Activated naive CD8-positive, alpha-beta T cell (primary cell): ENCODE data around the gene BMP7.

Experiments
- H3K27ac Mint-ChIP-seq: one replicate; pipeline ENCODE4 v1.8.0; 2021; ENCODE audit warnings: mixed read lengths
- H3K27me3 Mint-ChIP-seq: one replicate; pipeline ENCODE4 v1.8.0; 2021; ENCODE audit warnings: mixed read lengths
- H3K36me3 Mint-ChIP-seq: one replicate; pipeline ENCODE4 v1.8.0; 2021; ENCODE audit warnings: mixed read lengths
- H3K4me1 Mint-ChIP-seq: one replicate; pipeline ENCODE4 v1.8.0; 2021; ENCODE audit warnings: low read depth, mixed read lengths
- H3K4me3 Mint-ChIP-seq: one replicate; pipeline ENCODE4 v1.8.0; 2021; ENCODE audit warnings: mild to moderate bottlenecking, mixed read lengths
- H3K9me3 Mint-ChIP-seq: one replicate; pipeline ENCODE4 v1.8.0; 2021; ENCODE audit warnings: low read depth, mixed read lengths

BMP7 gene

DNA sequence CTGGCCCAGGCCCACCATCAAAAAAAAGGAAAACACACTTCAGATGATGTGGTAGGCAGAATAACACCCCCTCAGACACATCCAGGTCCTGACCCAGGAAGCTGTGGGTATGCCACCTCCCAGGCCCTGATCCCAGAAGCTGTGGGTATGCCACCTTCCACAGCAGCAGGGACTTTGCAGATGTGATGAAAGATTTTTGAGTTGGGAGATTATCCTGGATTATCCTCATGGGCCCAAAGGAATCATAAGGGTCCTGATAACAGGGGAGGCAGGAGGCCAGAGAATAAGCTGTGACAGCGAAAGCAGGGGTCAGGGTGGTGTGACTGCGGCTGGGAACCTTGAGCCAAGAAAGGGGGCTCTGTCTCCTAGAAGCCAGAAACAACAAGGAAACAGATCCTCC, 55.0 kb downstream of the BMP7 start:
- Mint-ChIP-seq H3K27me3 (peaks cover 7% of the 10 kb centered on the region), H3K4me1 (no peaks in the 10 kb centered on the region), H3K9me3 (no peaks in the 10 kb centered on the region), H3K27ac (no peak overlapping the region), H3K36me3 (no peaks in the 10 kb centered on the region), H3K4me3 (no peak overlapping the region)

DNA sequence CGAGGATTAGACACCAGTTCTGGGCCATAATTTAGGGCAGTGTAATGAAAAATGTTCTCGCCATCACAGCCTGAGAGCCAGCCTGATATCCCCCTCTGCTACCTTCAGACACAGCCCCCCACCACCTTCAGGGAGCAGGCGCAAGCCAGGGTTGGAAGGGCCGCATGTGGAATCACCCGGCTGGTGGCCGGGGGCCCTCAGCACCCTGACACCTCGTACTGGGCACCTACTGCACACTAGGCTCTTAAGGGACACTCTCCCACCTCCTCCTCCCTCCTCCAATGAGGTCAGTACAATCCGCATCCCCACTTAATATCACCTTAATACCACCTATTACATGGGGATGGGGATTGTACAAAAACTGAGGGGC, 55.5 kb downstream of the BMP7 start:
- Mint-ChIP-seq H3K36me3 (no peaks in the 10 kb centered on the region), H3K4me3 (no peak overlapping the region), H3K9me3 (no peaks in the 10 kb centered on the region), H3K27ac (no peak overlapping the region), H3K4me1 (no peaks in the 10 kb centered on the region), H3K27me3 (peaks cover 7% of the 10 kb centered on the region)

DNA sequence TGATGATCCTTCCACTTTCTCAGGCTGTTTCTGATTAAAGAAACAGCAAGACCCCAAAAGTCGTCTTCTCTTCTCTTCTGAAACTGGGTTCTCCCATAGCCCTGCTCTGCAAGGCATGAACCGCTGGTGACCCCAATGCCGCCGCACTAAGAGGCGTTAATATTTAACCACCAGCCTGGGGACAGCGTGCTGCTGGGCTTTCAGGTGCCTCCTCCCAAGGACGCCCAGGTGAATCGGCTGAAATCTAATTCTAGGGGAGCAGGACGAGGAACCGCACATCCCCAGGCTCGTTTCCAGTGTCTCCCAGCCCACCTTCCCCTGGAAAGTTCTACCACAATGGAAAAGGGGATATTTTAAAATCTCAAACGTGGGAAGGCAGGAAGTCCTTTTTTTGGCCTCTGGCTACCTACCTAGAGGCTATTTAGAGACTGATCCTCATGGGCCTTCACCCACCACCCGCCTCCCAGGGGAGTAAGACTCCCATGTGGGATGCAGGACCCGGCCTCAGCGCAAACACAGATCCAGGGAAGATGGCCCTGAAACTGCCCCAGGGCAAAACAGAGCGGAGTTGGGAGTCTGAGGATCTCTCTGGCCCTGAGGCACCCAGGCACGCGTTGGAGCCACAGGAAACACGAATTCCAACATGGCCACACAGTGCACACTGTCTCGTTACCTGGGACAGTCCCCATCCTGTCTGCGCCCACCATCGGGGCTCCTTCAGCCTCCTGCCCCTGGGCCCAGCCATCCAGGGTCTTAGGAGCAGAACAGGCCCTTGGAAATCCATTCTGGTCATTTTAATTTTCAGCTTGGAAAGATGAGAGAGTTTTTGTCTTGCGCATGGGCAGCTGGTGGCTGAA, 56.2 kb downstream of the BMP7 start:
- no peaks in the 10 kb centered on the region for H3K36me3 Mint-ChIP-seq
- peaks cover 7% of the 10 kb centered on the region for H3K27me3 Mint-ChIP-seq
- no peak overlapping the region for H3K4me3 Mint-ChIP-seq
- no peaks in the 10 kb centered on the region for H3K4me1 Mint-ChIP-seq
- H3K9me3 Mint-ChIP-seq, result no peaks in the 10 kb centered on the region
- no peak overlapping the region for H3K27ac Mint-ChIP-seq

DNA sequence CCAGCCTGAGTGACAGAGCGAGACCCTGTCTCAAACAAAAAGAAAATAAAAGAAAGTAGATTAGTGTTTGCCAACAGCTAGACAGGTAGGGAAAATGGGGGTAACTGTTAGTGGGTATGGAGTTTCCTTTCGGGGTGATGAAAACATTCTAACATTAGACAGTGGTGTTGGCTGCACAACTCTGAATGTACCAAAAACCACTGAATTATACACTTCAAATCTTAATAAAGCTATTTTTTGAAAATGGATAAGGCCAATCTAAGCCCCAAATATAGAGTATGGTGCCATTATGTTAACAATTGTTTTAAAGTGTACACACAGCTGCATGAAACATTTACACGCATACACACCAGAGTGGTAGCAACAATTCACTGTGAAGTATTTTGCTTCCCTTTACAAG, 57.0 kb downstream of the BMP7 start:
- Mint-ChIP-seq H3K27ac (no peak overlapping the region), H3K4me3 (no peak overlapping the region), H3K4me1 (no peaks in the 10 kb centered on the region), H3K9me3 (no peaks in the 10 kb centered on the region), H3K36me3 (no peaks in the 10 kb centered on the region), H3K27me3 (peaks cover 7% of the 10 kb centered on the region)

DNA sequence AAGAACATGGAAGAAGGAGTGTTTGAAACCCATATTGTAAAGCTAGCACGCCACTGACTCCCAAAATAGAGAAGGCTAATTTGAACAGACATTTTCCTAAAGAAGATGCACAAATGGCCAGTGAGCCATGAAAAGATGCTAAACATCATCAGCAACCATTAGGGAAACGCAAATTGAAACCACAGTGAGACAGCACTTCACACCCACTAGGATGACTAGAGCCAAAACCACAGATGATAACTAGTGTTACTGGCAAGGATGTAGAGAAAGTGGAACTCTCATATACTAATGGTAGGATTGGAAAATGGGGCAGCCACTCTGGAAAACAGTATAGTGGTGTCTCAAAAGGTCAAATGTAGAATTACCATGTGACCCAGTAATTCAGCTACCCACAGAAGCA, 58.2 kb downstream of the BMP7 start:
- no peaks in the 10 kb centered on the region for H3K4me1 Mint-ChIP-seq
- no peak overlapping the region for H3K27ac Mint-ChIP-seq
- peaks cover 7% of the 10 kb centered on the region for H3K27me3 Mint-ChIP-seq
- no peak overlapping the region for H3K4me3 Mint-ChIP-seq
- H3K9me3 Mint-ChIP-seq, result no peaks in the 10 kb centered on the region
- no peaks in the 10 kb centered on the region for H3K36me3 Mint-ChIP-seq

DNA sequence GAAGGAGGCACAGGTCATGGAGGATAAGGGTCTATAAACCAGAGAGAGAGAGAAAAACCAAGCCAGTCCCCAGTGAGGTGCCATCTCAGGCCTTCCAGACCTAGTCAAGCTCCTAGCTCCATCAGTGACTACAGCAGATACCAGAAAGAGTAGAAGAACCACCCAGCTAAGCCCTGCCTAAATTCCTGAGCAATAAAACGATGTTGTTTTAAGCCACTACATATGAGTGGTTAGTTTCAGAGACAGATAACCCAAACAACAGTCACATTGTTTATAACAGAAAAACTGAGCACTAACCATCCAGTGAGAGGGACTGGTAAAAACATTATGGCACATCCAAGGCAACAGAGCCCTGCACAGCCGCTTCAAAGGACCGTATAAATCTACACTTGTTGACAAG, 59.2 kb downstream of the BMP7 start:
- H3K4me3 Mint-ChIP-seq, result no peak overlapping the region
- H3K27ac Mint-ChIP-seq, result no peak overlapping the region
- H3K4me1 Mint-ChIP-seq, result no peaks in the 10 kb centered on the region
- H3K36me3 Mint-ChIP-seq, result no peaks in the 10 kb centered on the region
- no peaks in the 10 kb centered on the region for H3K9me3 Mint-ChIP-seq
- peaks cover 7% of the 10 kb centered on the region for H3K27me3 Mint-ChIP-seq

DNA sequence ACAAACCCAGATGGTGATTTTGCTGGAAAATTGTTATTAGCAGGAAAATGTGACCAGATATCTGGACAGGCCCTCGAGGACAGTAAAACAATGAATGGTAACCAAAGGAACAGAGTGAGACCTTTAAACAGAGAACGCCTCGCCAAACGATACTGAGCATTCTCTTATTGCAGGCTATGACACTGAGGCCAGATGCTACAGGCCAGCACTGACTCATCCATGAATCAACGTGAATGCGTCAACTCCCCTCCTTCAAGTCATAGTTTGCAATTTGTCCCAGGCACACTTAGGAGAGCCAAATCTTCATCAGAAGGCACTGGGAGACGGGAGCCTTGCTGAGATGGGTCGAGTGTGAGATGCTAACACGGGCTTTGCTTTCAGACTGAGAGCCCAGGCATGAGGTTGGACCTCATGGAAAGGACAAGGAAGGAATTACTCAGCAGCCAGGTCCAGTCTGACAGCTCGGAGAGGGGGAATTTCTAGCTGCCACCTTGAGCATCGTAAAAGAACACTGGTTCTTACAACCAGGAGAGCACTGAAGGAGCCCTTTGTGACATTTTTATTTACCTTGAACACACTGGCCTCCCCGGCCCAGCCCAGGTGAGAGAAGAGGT, 60.7 kb downstream of the BMP7 start:
- peaks cover 8% of the 10 kb centered on the region for H3K27me3 Mint-ChIP-seq
- no peak overlapping the region for H3K27ac Mint-ChIP-seq
- H3K4me3 Mint-ChIP-seq, result no peak overlapping the region
- H3K36me3 Mint-ChIP-seq, result no peaks in the 10 kb centered on the region
- no peaks in the 10 kb centered on the region for H3K4me1 Mint-ChIP-seq
- H3K9me3 Mint-ChIP-seq, result no peaks in the 10 kb centered on the region

DNA sequence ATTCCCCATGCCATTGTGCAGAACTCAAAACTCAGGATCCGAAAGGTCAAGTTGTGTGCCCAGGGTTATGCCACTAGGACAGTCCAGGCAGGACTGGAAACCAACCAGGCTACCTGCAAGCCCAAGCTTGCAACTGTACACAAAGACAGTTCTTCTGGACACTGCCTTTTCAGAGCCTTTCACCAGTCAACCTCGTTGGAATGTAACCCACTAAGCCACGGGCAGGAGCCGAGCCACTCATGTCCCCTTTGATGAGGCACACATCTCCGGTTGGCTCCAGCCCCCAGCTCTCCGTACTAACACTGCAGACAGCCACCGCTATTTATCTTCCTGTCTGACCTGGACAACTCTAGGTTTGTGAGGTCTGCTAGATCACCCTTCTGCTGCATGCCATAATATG, 62.5 kb downstream of the BMP7 start:
- no peak overlapping the region for H3K27ac Mint-ChIP-seq
- peaks cover 11% of the 10 kb centered on the region for H3K27me3 Mint-ChIP-seq
- H3K36me3 Mint-ChIP-seq, result no peaks in the 10 kb centered on the region
- H3K4me3 Mint-ChIP-seq, result no peak overlapping the region
- H3K9me3 Mint-ChIP-seq, result no peaks in the 10 kb centered on the region
- H3K4me1 Mint-ChIP-seq, result no peaks in the 10 kb centered on the region

DNA sequence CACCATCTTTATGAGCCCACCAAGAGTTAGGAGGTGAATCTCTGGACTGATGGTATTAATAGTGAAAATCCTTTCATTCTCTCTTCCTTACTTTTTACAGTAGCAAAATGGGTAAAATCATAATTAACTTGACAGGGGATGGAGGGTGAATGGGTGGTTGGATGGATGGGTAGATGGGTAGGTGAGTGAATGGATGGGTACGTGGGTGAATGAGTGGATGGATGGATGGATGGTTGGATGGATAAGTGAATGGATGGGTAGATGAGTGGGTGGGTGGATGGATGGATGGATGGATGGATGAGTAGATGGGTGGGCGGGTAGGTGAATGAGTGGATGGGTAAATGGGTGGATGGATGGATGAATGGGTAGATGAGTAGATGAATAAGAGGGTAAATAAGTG, 63.2 kb downstream of the BMP7 start:
- Mint-ChIP-seq H3K9me3 (no peaks in the 10 kb centered on the region), H3K36me3 (no peaks in the 10 kb centered on the region), H3K27me3 (peaks cover 7% of the 10 kb centered on the region), H3K4me3 (no peak overlapping the region), H3K27ac (no peak overlapping the region), H3K4me1 (no peaks in the 10 kb centered on the region)

DNA sequence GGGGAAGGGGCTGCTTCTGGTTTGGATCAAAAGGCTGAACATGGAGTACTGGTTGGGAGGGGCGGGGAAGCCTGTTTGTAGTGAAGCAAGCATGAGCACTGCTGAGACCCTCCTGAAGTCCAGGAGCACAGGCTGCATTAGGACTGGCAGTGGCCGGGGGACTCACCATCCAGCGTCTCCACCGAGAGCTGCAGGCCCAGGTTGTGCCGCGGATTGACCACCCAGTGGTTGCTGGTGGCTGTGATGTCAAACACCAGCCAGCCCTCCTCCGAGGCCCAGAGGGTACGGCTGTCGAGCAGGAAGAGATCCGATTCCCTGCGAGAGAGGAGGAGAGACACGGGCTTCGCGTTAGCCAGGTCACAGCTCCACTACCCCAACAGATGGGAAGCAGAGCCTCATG, 64.1 kb downstream of the BMP7 start:
- Mint-ChIP-seq H3K9me3 (no peaks in the 10 kb centered on the region), H3K27me3 (peaks cover 7% of the 10 kb centered on the region), H3K36me3 (no peaks in the 10 kb centered on the region), H3K4me1 (no peaks in the 10 kb centered on the region), H3K27ac (no peak overlapping the region), H3K4me3 (no peak overlapping the region)

DNA sequence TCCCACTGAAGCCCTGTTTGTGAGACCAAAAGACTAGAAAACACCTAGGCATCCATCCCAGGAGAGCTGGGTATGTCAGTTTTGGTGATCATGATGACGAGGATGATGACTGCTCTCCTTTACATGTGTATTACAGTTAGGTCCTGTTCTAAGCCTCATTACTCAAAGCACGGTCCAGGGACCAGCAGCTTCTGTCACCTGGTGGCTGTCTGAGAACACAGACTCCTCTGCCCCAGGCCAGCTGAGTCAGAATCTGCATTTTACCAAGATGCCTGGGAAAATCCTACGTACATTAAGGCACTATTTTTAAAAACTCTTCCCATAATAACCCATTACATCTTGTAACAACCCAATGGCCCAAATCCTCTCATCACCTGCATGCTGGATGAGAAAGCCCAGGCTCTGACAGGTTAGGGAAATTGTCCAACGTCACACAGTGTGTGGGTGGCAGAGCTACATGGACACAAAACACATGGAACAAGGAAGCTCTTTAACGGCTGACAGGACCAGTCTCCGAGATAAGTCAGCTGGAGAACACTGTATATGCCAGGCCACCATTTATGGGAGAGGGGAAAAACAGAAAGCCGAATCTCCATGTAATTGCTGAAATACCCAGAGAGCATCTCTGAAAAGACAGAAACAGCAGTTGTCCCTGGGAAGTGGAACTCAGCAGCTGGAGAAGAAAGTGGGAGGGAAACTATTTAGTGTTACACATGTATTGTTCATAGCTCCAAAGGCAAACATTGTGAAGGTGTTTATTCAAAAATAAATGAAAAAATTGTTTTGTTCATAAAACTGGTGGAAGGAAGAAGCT, 65.4 kb downstream of the BMP7 start:
- no peaks in the 10 kb centered on the region for H3K36me3 Mint-ChIP-seq
- H3K27ac Mint-ChIP-seq, result no peak overlapping the region
- H3K4me1 Mint-ChIP-seq, result no peaks in the 10 kb centered on the region
- H3K27me3 Mint-ChIP-seq, result peaks cover 7% of the 10 kb centered on the region
- H3K9me3 Mint-ChIP-seq, result no peaks in the 10 kb centered on the region
- no peak overlapping the region for H3K4me3 Mint-ChIP-seq

DNA sequence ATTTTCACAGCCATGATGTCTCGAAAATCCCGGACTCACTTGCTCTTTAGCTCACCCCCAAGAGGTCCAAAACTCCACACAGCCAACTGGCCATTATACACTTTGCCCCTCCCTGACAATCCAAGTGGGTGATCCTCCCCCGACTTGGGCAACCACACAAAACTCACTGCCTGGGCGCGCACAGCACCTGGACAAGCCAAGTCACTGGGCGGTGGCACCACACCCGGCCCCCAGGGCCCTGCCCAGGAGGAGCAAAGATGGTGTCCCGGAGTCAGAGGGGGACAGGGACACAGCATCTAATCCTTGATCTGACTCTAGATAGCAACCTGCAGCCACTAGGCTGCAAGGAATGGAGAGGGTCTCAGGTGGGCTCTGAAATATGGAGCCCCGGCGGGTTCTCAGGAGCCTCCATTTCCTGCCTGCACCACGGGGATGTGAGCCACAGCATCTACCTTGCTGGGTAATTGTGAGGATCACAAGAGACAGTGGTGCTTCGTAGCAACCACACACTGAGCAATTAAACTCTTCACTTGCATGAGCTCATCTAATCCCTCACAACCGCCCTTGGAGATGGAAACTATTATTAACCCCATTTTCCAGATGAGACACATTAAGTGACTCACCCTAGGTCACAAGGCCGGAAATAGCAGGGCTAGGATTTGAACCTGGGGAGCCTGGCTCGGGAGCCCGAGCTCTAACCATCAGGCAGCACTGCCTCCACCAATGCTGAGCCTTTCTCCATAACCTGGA, 66.6 kb downstream of the BMP7 start:
- no peaks in the 10 kb centered on the region for H3K4me1 Mint-ChIP-seq
- H3K9me3 Mint-ChIP-seq, result no peaks in the 10 kb centered on the region
- no peak overlapping the region for H3K4me3 Mint-ChIP-seq
- peaks cover 7% of the 10 kb centered on the region for H3K27me3 Mint-ChIP-seq
- H3K27ac Mint-ChIP-seq, result no peak overlapping the region
- H3K36me3 Mint-ChIP-seq, result no peaks in the 10 kb centered on the region

DNA sequence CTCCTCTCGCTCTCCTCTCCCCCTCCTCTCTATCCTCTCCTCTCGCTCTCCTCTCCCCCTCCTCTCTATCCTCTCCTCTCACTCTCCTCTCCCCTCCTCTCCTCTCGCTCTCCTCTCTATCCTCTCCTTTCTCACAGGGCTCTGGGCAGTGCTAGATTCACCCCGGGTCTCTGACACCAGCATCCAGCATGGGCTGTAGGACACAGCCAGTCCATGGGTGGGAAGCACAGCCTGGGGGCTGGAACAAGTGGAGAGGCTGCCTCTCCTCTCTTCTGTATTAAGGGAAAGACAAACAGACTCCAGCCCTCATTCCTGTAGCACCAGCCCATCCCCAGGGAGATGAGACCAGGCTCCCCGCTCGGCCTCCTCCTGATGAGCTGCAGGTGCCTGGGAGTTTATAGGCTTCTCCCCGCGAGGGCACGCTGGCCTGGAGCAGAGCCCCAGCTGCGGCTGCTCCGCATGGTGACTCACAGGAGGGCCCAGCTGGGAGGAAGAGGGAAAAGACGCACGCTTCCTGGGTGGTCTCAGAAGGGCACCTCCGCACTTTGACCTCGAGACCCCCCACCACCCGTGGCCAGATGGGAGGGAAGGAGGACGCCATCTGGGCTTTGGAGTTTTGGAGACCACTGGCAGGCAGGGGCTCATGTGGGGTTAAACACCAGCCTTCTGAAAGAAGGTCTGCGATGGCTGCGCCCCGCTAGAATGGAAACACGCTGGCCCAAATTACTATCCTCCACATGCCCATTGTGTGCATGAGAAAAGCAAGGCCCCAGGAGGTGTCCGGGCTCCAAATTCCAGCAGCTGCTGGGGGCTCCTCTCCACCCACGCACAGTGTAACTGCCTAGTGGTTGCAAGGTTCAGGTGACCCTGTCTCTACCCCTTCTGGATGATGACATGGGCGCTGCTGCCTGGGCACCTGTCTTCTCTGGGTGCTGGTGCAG, 68.0 kb downstream of the BMP7 start:
- Mint-ChIP-seq H3K4me1 (no peaks in the 10 kb centered on the region), H3K36me3 (no peaks in the 10 kb centered on the region), H3K9me3 (no peaks in the 10 kb centered on the region), H3K4me3 (no peak overlapping the region), H3K27ac (no peak overlapping the region), H3K27me3 (peaks cover 7% of the 10 kb centered on the region)
